ENCODE measurements around the gene CFAP61. TPM values are rescaled to one million over a fixed set of nuclear protein-coding genes. Genes with fewer than 3 reads are reported as not detected.

CFAP61 gene
- total RNA-seq, 4 donors from 2014 or later, result 0.18 to 0.80 (median 0.57) TPM

DNA sequence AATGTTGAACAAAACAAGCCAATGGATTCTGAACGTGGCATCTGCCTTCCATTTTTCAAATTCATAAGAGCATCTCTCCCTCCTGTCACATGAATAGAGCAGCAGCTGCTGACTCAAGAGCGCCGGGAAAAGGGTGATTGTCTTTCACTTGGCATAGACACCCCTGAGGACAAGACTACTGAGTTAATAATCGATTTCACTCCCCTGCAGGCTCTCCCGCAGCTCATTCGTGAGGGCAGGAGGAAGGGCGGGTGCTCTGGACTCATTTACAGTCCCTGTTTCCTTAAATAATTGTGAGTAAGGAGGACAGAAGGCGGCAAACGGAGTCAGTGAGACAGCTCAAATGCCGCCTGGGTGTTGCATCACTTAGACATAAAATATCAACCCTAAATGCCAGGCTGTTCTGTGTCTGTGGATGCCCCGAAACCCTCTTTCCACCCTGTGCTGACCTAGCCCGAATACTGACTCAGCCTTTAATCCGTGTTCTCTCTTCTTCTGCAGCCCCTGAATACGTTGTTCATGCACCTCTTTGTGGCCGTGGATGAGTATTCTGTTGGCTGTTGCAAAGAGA lies 21.6 kb downstream of the CFAP61 start:
- 64% methylated on average over 15 of the region's 15 CpGs for WGBS
- no peaks in the 10 kb centered on the region for H3K4me1 ChIP-seq
- no peak overlapping the region for H3K4me3 ChIP-seq
- H3K36me3 ChIP-seq, result no peaks in the 10 kb centered on the region
- H3K27me3 ChIP-seq, result no peaks in the 10 kb centered on the region
- H3K9me3 ChIP-seq, result no peaks in the 10 kb centered on the region
- DNase-seq (ENCODE audit: low spot score in 2 of 2), result no peak
- no peak for TF ChIP-seq POLR2A (IDR thresholded peaks at IDR 0.05)
- TF ChIP-seq EP300 (IDR thresholded peaks at IDR 0.05), result no peak
- TF ChIP-seq, protein P1, sequence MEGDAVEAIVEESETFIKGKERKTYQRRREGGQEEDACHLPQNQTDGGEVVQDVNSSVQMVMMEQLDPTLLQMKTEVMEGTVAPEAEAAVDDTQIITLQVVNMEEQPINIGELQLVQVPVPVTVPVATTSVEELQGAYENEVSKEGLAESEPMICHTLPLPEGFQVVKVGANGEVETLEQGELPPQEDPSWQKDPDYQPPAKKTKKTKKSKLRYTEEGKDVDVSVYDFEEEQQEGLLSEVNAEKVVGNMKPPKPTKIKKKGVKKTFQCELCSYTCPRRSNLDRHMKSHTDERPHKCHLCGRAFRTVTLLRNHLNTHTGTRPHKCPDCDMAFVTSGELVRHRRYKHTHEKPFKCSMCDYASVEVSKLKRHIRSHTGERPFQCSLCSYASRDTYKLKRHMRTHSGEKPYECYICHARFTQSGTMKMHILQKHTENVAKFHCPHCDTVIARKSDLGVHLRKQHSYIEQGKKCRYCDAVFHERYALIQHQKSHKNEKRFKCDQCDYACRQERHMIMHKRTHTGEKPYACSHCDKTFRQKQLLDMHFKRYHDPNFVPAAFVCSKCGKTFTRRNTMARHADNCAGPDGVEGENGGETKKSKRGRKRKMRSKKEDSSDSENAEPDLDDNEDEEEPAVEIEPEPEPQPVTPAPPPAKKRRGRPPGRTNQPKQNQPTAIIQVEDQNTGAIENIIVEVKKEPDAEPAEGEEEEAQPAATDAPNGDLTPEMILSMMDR (IDR thresholded peaks at IDR 0.05), result no peak
- TF ChIP-seq POLR2AphosphoS5 (IDR thresholded peaks at IDR 0.05), result no peak
- no peak overlapping the region for H3K27ac ChIP-seq

DNA sequence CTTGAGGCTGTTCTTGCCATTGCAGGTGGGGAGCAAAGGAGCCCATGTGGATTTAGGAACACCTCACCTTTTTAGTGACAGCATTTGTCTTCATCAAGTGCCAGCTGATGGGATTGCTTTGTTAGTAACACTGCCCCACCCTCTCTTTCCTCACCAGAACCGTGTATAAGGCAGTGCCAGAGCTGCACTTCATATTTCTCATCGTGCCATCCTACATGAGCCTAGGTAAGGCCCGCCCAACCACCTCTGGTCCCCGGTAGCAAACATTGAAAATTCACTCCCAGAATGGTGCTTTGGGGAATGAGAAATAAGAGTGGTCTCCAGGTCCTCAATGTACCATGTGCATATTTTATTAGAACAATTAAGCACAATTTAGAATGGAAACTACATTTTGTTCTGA lies 22.7 kb downstream of the CFAP61 start:
- no peak for DNase-seq (ENCODE audit: low spot score in 2 of 2)
- H3K4me3 ChIP-seq, result no peak overlapping the region
- 77% methylated on average over 4 of the region's 4 CpGs for WGBS
- no peak overlapping the region for H3K27ac ChIP-seq
- no peaks in the 10 kb centered on the region for H3K4me1 ChIP-seq
- no peaks in the 10 kb centered on the region for H3K27me3 ChIP-seq
- TF ChIP-seq, protein P1 (IDR thresholded peaks at IDR 0.05), result no peak
- TF ChIP-seq POLR2A (IDR thresholded peaks at IDR 0.05), result no peak
- no peaks in the 10 kb centered on the region for H3K36me3 ChIP-seq
- no peaks in the 10 kb centered on the region for H3K9me3 ChIP-seq

DNA sequence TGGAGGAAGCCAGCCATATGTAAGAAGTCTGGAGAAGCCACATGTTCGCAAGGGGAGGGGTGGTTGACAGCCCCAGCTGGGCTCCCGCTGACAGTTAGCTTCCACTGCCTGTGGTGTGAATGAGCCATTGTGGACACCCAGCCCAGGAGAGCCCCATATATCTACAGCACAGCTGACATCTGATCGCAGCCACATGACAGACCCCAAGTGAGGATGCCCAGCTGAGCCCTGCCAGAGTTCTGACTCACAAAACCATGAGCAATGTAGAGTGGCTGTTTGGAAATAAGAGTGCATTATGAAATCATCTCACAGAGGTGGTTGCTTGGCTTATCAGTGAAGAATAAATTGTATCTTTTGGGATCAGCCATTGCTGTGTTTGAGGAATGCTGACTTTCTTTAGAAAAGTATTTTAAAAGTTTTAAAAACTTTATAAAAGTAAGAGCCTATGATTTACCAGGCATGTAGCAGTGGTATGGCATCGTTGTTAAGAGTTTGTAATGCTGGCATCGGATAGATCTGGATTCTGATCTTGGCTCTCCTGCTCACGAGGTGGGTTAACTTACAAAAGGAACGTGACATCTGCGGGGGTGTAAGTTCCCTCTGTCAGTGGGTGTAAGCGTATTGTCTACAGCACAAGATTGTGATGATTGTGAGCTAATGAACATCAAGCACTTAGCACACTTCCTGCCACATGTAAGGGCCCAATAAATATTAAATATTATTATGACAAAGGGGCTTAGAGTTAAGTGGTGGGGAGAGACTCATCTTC lies 24.1 kb downstream of the CFAP61 start:
- DNase-seq (ENCODE audit: low spot score in 2 of 2), result peak in 1 of 2 donors; percentile 68
- Histone ChIP-seq H3K36me3 (no peaks in the 10 kb centered on the region), H3K9me3 (no peaks in the 10 kb centered on the region), H3K27ac (no peak overlapping the region), H3K27me3 (no peaks in the 10 kb centered on the region), H3K4me1 (no peaks in the 10 kb centered on the region), H3K4me3 (no peak overlapping the region)
- TF ChIP-seq, protein P1 (IDR thresholded peaks at IDR 0.05), result no peak
- TF ChIP-seq POLR2AphosphoS5 (IDR thresholded peaks at IDR 0.05) (no peak), POLR2A (IDR thresholded peaks at IDR 0.05) (no peak), EP300 (IDR thresholded peaks at IDR 0.05) (no peak)
- 80% methylated on average over 7 of the region's 9 CpGs for WGBS

DNA sequence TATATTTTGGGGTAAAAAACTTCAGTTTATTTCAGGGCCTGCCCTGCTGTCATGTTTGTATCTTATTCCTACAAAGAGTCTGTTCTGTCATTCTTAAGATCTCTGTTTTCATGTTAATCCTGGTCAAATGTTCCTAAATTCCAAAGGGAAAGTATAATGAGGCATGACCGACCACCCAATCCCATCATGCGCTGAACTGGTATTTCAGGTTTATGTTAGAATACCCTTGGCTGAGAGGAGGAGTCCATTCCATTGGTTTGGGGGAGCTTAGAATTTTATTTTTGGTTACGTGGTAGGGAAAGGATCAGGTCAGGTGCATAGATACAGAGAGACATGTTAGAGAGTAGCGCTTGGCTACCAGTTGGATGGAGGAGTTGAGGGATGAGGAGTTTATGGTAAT lies 25.7 kb downstream of the CFAP61 start:
- no peaks in the 10 kb centered on the region for H3K27me3 ChIP-seq
- H3K4me3 ChIP-seq, result no peak overlapping the region
- no peak overlapping the region for H3K27ac ChIP-seq
- WGBS, result 92% methylated on average over 4 of the region's 4 CpGs
- no peak for DNase-seq (ENCODE audit: low spot score in 2 of 2)
- no peaks in the 10 kb centered on the region for H3K36me3 ChIP-seq
- TF ChIP-seq POLR2A (IDR thresholded peaks at IDR 0.05) (no peak), EP300 (IDR thresholded peaks at IDR 0.05) (no peak), POLR2AphosphoS5 (IDR thresholded peaks at IDR 0.05) (no peak)
- TF ChIP-seq, protein P1 (IDR thresholded peaks at IDR 0.05), result no peak
- no peaks in the 10 kb centered on the region for H3K9me3 ChIP-seq
- H3K4me1 ChIP-seq, result no peaks in the 10 kb centered on the region

DNA sequence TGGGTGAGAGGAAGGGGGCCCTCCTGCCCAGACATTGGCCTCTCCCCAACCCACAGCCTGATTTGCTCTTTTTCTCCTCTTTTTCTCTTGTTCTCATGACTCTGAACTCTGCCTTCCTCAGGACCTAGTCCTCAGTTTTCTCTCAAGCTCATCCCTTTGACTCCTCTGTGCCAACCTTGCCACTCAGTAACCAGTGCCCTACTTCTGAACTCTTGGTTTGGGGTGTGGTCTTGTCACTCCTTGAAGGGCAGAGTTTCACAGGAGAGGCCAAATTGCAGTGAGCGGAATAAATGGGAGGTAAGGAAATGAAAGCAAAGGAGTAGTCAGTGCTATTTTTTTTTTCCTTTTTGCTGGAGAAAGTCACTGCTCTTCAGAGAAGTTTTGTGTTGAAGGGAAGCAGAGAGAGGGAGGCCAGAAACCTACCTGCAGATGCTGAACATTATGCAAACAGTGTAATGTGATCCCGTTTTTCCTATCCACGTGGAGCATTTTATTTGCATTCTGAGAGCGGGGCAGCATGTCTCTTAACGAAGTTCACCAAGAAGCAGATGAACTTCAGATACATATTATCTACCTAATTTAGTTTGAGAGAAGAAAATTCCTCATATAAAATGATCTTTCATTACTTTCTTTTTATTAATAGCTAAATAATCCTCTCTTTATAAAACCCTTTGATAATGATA lies 26.9 kb downstream of the CFAP61 start:
- TF ChIP-seq POLR2AphosphoS5 (IDR thresholded peaks at IDR 0.05), result no peak
- TF ChIP-seq, protein P1 (IDR thresholded peaks at IDR 0.05), result no peak
- TF ChIP-seq EP300 (IDR thresholded peaks at IDR 0.05), result no peak
- no peak for TF ChIP-seq POLR2A (IDR thresholded peaks at IDR 0.05)
- no peak for DNase-seq (ENCODE audit: low spot score in 2 of 2)
- H3K36me3 ChIP-seq, result no peaks in the 10 kb centered on the region
- WGBS, result 52% methylated on average over 5 of the region's 5 CpGs
- peaks cover 7% of the 10 kb centered on the region for H3K4me1 ChIP-seq
- H3K9me3 ChIP-seq, result no peaks in the 10 kb centered on the region
- no peak overlapping the region for H3K4me3 ChIP-seq
- no peaks in the 10 kb centered on the region for H3K27me3 ChIP-seq
- no peak overlapping the region for H3K27ac ChIP-seq

All from suprapubic skin (tissue), 4 donors.